HCEC 1CT (cell line): ENCODE data around the gene NR2C2AP.
"Not testable (repeated sequence)": the region's sequence is repeated elsewhere in the genome, so short reads cannot be mapped to it uniquely, and the experiment has no call there.

Experiments
- DNase-seq: peaks from one replicate; pipeline ENCODE4 v3.0.0-alpha.2; 2017

Gene NR2C2AP

GRCh38 chr19:19203012-19203856, at the start of gene NR2C2AP:
Gene NR2C2AP (minus strand): TSS chr19:19203414. CDS start chr19:19203060, 354 bp downstream.
- peak; percentile 88 for DNase-seq

DNA sequence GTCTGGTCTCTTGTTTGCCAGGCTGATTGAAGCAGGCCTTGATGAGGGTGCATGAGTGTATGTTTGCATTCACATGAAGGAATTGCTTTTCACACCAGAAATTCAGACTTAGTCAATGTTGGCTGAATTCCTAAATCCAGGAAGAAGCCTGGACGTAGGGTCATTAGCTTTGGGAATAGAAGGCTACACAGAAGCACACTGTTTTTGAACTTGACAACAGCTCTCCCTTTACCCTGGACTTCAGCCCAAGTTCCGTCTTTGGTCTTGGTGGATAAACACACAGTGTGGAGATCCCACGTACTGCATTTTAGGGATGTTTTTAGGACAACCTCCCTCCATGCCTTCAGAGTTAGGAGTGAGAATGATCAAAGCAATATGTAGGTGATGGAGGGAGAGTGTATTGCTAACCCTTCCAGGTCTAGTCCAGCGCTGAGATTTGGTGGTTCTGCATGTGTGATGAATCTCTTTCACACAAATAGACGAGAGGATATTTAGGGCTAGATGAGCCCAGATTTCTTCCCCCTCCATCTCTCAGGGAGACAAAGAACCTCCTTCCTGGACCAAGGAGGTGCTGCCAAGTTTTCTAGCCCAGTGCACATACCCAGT, 47.1 kb upstream of the NR2C2AP start:
- no peak for DNase-seq

- DNase-seq: no peak
These were observed 37.3 kb upstream of the NR2C2AP start for GRCh38 chr19:19240476-19240875.

- no peak for DNase-seq
These were observed 36.5 kb upstream of the NR2C2AP start for GRCh38 chr19:19239675-19240074.

DNA sequence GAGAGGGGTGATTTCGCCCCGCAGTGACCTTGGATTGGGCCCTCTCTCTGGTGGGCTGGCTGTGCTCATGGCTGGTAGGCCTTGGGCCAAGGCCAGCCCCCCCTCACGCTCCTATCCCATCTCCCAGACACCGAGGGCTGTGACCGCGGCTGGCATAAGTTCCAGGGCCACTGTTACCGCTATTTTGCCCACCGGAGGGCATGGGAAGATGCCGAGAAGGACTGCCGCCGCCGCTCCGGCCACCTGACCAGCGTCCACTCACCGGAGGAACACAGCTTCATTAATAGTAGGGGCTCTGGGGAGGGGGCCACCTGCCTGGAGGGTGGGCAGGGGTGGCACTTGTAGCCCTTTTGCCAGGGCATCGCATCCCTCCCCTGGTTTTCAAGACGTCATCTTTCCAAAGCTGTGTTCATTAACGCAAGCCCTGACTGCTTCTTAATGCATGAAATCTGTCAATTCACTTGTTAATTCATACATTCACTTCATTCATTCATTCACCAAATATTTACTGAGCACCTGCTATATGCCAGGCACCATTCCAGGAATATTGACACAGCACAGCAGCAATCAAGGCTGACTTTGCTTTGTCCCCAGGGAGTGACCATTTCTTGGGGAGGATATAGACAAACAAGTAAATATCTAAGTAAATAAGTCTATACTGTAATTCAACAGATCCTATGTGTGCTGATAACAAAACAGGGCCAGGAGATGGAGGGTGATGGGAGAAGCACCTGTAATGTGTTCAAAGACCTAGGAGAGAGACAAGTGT, 35.1 kb upstream of the NR2C2AP start:
- DNase-seq: no peak

DNA sequence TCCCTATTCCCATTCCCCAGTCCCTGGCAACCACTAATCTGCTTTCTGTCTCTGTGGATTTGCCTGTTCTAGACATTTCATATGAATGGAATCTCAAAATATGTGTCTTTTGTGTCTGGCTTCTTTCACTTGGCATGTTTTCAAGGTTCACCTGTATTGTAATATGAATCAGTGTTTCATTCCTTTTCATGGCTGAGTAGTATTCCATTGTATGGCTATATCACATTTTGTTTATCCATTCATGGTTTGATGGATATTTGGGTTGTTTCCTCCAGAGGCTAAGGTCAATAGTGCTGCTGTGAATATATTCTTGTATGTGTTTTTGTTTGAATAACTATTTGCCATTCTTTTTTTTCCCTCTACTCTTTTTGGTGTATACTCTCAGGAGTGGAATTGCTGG, 33.0 kb upstream of the NR2C2AP start:
- DNase-seq: no peak

GRCh38 chr19:19234220-19234816, 31.1 kb upstream of the NR2C2AP start:
- no peak for DNase-seq

DNA sequence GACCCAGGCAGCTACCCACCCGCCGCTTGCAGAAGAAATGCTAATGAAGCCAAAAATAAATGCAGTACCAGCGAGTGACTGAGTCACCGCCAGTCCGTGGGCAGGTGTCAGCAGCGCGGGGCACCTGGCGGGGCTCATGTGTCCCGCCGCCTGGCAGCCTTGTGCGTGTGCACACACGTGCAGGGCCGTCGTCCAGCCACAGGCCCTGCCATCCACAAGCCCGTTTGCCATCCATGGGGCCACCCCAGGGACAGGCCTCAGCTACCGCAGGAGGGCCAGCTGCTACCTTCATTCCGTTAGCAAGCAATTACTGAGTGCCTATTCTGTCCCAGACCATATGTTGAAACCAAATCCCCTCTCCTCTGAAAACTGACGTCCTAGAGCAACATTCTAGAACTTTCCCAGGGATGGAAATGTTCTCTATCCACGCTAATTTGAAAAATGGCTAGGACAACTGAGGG, 29.1 kb upstream of the NR2C2AP start:
- no peak for DNase-seq

- no peak for DNase-seq
These were observed 27.8 kb upstream of the NR2C2AP start for GRCh38 chr19:19230999-19231398.

- DNase-seq: no peak
These were observed 26.5 kb upstream of the NR2C2AP start for GRCh38 chr19:19229701-19230100.

GRCh38 chr19:19227217-19227616, 24.0 kb upstream of the NR2C2AP start:
- DNase-seq: no peak

GRCh38 chr19:19226663-19227062, 23.4 kb upstream of the NR2C2AP start:
- no peak for DNase-seq

- no peak for DNase-seq
These were observed 23.0 kb upstream of the NR2C2AP start for GRCh38 chr19:19226204-19226603.

DNA sequence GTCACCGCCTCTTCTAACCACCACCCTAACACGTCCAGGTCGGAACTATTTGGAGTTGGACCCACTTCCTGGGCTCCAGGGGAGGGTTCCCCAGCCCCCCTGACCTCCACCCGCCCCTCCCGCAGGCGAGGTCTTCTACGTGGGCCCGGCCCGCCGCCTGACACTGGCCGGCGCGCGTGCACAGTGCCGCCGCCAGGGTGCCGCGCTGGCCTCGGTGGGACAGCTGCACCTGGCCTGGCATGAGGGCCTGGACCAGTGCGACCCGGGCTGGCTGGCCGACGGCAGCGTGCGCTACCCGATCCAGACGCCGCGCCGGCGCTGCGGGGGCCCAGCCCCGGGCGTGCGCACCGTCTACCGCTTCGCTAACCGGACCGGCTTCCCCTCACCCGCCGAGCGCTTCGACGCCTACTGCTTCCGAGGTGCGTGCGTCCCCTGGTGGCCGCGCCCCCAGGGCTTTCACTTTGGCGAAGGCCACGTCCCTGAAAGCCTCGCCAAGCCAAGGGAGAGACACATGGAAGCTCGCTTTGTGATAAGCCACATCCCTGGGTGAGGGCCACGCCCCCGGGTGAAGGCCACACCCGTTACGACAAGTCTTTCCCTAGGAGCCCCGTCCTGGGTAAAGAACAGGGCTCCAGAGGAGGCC, 21.8 kb upstream of the NR2C2AP start:
- peak; percentile 42 for DNase-seq

GRCh38 chr19:19224150-19224851, 21.1 kb upstream of the NR2C2AP start:
- no peak for DNase-seq

DNA sequence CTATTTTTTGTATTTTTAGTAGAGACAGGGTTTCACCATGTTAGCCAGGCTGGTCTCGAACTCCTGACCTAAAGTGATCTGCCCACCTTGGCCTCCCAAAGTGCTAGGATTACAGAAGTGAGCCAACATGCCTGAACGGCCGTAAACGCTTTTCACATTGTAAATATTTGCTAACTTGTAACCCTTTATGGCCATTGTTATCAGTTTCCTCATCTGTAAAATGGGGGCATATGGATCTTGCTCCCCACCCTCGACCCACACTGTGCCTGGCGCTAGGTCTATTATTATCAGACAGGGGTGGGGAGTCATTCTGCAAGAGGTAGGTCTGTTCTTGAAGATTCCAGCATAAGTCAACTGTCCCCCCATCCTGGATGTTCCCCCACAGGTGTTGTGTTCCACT, 20.4 kb upstream of the NR2C2AP start:
- no peak for DNase-seq

GRCh38 chr19:19223060-19223459, 19.8 kb upstream of the NR2C2AP start:
- DNase-seq: no peak

DNA sequence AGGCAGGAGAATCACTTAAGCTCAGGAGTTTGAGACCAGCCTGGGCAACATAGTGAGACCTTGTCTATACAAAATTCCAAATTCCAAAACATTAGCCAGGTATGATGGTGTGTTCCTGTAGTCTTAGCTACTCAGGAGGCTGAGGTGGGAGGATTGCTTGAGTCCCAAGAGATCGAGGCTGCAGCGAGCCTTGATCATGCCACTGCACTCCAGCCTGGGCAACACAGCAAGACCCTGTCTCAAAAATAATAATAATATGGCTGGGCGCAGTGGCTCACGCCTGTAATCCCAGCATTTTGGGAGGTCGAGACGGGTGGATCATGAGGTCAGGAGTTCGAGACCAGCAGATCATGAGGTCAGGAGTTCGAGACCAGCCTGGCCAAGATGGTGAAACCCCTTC, 17.8 kb upstream of the NR2C2AP start:
- DNase-seq: not testable (repeated sequence)

- DNase-seq: no peak
These were observed 15.7 kb upstream of the NR2C2AP start for GRCh38 chr19:19218911-19219310.

DNA sequence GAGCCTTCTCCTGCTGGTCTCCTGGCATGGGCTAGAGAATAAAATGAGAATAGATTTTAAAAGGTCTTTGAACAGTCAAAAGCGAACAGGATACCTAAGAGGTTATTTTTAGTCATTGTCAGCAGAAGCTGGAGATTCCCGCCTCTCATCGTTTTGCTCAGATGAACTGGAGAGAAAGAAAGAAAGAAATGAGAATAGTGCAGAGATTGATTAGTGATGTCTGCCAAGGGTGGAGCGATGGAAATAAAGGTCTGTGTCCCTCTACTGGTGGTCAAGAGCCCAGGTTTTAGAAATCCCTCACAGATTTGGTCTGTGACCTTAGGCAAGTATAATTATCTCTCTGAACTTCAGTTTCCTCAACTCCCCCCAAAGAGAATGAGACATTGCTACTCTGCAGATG, 13.9 kb upstream of the NR2C2AP start:
- peak; percentile 26 for DNase-seq

DNA sequence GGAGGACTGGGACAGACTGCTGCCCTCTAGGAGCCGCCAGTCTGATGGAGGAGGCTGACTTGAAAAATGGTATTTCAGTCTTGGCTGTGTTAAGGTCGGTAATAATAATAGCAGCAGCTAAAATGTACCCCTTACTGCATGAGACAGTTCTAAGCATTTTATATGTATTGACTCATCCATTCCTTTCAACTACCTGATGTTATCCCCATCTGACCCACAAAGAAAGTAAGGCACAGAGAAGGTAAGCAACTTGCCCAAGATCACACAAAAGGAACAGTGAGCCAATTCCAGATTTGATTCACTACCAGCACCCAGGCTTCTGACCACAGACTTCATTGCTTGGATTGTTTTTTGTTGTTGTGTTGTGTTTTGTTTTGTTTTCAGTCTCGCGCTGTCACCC, 12.6 kb upstream of the NR2C2AP start:
- DNase-seq: no peak

- no peak for DNase-seq
These were observed 11.7 kb upstream of the NR2C2AP start for GRCh38 chr19:19214892-19215291.
